ENCODE measurements around the gene ZNF622.

Gene ZNF622

DNA sequence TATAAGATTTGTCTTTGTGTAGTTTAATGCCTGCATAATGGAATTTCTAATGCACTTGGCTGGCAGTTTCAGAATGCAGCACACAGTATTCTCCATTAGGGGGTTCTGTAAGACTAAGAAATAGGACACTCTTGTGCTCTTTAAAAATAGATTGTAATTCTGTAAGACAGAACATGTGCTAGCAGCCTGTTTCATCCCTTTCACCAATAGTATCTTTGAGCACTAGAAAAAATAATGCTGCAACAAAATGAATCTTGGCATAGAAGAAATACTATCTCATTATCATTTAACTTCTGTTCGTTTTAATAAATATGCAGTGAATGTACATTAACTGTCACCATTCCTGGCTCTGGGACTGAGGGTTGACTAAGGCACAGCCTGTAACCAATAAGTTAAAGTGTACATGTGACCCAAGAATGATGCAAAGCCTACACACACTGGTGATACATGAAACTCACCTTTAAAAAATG is 23.8 kb upstream of the ZNF622 start:
- Histone ChIP-seq H3K9me3 (ENCODE audit: insufficient read depth, low read length) (peaks cover 5% of the 10 kb centered on the region; the same call in 1 of the 2 replicates), H3K36me3 (ENCODE audit: insufficient read depth, insufficient read length, low read length) (no peaks in the 10 kb centered on the region), H3K4me3 (ENCODE audit: insufficient read length, low read depth) (no peak overlapping the region), H3K9ac (ENCODE audit: insufficient read length, low read depth) (no peak overlapping the region), H3K4me1 (ENCODE audit: insufficient read depth, insufficient read length) (no peaks in the 10 kb centered on the region), H3K27me3 (ENCODE audit: insufficient read depth, insufficient read length) (no peaks in the 10 kb centered on the region)
- no peak for TF ChIP-seq YY1 (IDR thresholded peaks at IDR 0.05; ENCODE audit: insufficient read depth, insufficient read length)
- TF ChIP-seq SUZ12 (IDR thresholded peaks at IDR 0.05; ENCODE audit: extremely low read depth, insufficient read depth, insufficient read length): no peak
- no peak for TF ChIP-seq ZNF274 (IDR thresholded peaks at IDR 0.05; ENCODE audit: low read depth, low read length)
- DNase-seq (ENCODE audit: low read depth, low spot score): no peak

GRCh38 chr5:16487456-16487855 is 21.9 kb upstream of the ZNF622 start:
- no peak overlapping the region for H3K4me3 ChIP-seq (ENCODE audit: insufficient read length, low read depth)
- no peak for DNase-seq (ENCODE audit: low read depth, low spot score)
- H3K4me1 ChIP-seq (ENCODE audit: insufficient read depth, insufficient read length): no peaks in the 10 kb centered on the region
- TF ChIP-seq SUZ12 (IDR thresholded peaks at IDR 0.05; ENCODE audit: extremely low read depth, insufficient read depth, insufficient read length) (no peak), ZNF274 (IDR thresholded peaks at IDR 0.05; ENCODE audit: low read depth, low read length) (no peak), YY1 (IDR thresholded peaks at IDR 0.05; ENCODE audit: insufficient read depth, insufficient read length) (no peak)
- no peak overlapping the region for H3K9ac ChIP-seq (ENCODE audit: insufficient read length, low read depth)
- no peaks in the 10 kb centered on the region for H3K9me3 ChIP-seq (ENCODE audit: insufficient read depth, low read length)
- no peaks in the 10 kb centered on the region for H3K36me3 ChIP-seq (ENCODE audit: insufficient read depth, insufficient read length, low read length)
- no peaks in the 10 kb centered on the region for H3K27me3 ChIP-seq (ENCODE audit: insufficient read depth, insufficient read length)

- H3K4me3 ChIP-seq (ENCODE audit: insufficient read length, low read depth): no peak overlapping the region
- H3K9ac ChIP-seq (ENCODE audit: insufficient read length, low read depth): no peak overlapping the region
- no peaks in the 10 kb centered on the region for H3K4me1 ChIP-seq (ENCODE audit: insufficient read depth, insufficient read length)
- no peaks in the 10 kb centered on the region for H3K36me3 ChIP-seq (ENCODE audit: insufficient read depth, insufficient read length, low read length)
- DNase-seq (ENCODE audit: low read depth, low spot score): no peak
- TF ChIP-seq ZNF274 (IDR thresholded peaks at IDR 0.05; ENCODE audit: low read depth, low read length) (no peak), YY1 (IDR thresholded peaks at IDR 0.05; ENCODE audit: insufficient read depth, insufficient read length) (no peak), SUZ12 (IDR thresholded peaks at IDR 0.05; ENCODE audit: extremely low read depth, insufficient read depth, insufficient read length) (no peak)
- H3K9me3 ChIP-seq (ENCODE audit: insufficient read depth, low read length): no peaks in the 10 kb centered on the region
- H3K27me3 ChIP-seq (ENCODE audit: insufficient read depth, insufficient read length): no peaks in the 10 kb centered on the region
These were observed 21.1 kb upstream of the ZNF622 start for GRCh38 chr5:16486711-16487111.

DNA sequence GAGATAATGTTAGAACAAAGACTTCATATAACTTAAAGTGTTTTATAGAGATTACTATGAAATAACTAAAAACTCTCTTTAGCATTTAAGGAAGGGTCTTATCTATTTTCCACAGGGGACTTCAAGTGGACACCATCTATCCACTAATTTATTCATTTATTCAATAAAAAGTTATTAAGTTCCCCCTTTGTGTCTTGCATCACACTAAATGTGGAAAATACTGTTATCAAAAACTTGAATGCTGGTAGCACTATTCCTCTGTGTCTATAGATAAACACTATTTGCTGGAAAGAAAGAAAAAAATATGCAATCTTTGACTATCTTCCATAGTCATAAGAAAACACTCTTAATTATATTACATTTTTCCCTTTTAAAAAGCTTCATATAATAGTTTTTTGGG is 20.1 kb upstream of the ZNF622 start:
- Histone ChIP-seq H3K9me3 (ENCODE audit: insufficient read depth, low read length) (no peaks in the 10 kb centered on the region), H3K9ac (ENCODE audit: insufficient read length, low read depth) (no peak overlapping the region), H3K36me3 (ENCODE audit: insufficient read depth, insufficient read length, low read length) (no peaks in the 10 kb centered on the region), H3K27me3 (ENCODE audit: insufficient read depth, insufficient read length) (no peaks in the 10 kb centered on the region), H3K4me3 (ENCODE audit: insufficient read length, low read depth) (no peak overlapping the region), H3K4me1 (ENCODE audit: insufficient read depth, insufficient read length) (no peaks in the 10 kb centered on the region)
- TF ChIP-seq SUZ12 (IDR thresholded peaks at IDR 0.05; ENCODE audit: extremely low read depth, insufficient read depth, insufficient read length) (no peak), ZNF274 (IDR thresholded peaks at IDR 0.05; ENCODE audit: low read depth, low read length) (no peak), YY1 (IDR thresholded peaks at IDR 0.05; ENCODE audit: insufficient read depth, insufficient read length) (no peak)
- DNase-seq (ENCODE audit: low read depth, low spot score): no peak

GRCh38 chr5:16484081-16484480 is 18.5 kb upstream of the ZNF622 start:
- Histone ChIP-seq H3K4me1 (ENCODE audit: insufficient read depth, insufficient read length) (no peaks in the 10 kb centered on the region), H3K36me3 (ENCODE audit: insufficient read depth, insufficient read length, low read length) (no peaks in the 10 kb centered on the region), H3K27me3 (ENCODE audit: insufficient read depth, insufficient read length) (no peaks in the 10 kb centered on the region), H3K9me3 (ENCODE audit: insufficient read depth, low read length) (no peaks in the 10 kb centered on the region), H3K4me3 (ENCODE audit: insufficient read length, low read depth) (no peak overlapping the region), H3K9ac (ENCODE audit: insufficient read length, low read depth) (no peak overlapping the region)
- no peak for TF ChIP-seq ZNF274 (IDR thresholded peaks at IDR 0.05; ENCODE audit: low read depth, low read length)
- TF ChIP-seq YY1 (IDR thresholded peaks at IDR 0.05; ENCODE audit: insufficient read depth, insufficient read length): no peak
- no peak for TF ChIP-seq SUZ12 (IDR thresholded peaks at IDR 0.05; ENCODE audit: extremely low read depth, insufficient read depth, insufficient read length)
- no peak for DNase-seq (ENCODE audit: low read depth, low spot score)

GRCh38 chr5:16483361-16483760 is 17.8 kb upstream of the ZNF622 start:
- Histone ChIP-seq H3K9me3 (ENCODE audit: insufficient read depth, low read length) (no peaks in the 10 kb centered on the region), H3K9ac (ENCODE audit: insufficient read length, low read depth) (no peak overlapping the region), H3K36me3 (ENCODE audit: insufficient read depth, insufficient read length, low read length) (no peaks in the 10 kb centered on the region), H3K4me3 (ENCODE audit: insufficient read length, low read depth) (no peak overlapping the region), H3K27me3 (ENCODE audit: insufficient read depth, insufficient read length) (no peaks in the 10 kb centered on the region), H3K4me1 (ENCODE audit: insufficient read depth, insufficient read length) (no peaks in the 10 kb centered on the region)
- TF ChIP-seq YY1 (IDR thresholded peaks at IDR 0.05; ENCODE audit: insufficient read depth, insufficient read length) (no peak), SUZ12 (IDR thresholded peaks at IDR 0.05; ENCODE audit: extremely low read depth, insufficient read depth, insufficient read length) (no peak), ZNF274 (IDR thresholded peaks at IDR 0.05; ENCODE audit: low read depth, low read length) (no peak)
- DNase-seq (ENCODE audit: low read depth, low spot score): no peak

DNA sequence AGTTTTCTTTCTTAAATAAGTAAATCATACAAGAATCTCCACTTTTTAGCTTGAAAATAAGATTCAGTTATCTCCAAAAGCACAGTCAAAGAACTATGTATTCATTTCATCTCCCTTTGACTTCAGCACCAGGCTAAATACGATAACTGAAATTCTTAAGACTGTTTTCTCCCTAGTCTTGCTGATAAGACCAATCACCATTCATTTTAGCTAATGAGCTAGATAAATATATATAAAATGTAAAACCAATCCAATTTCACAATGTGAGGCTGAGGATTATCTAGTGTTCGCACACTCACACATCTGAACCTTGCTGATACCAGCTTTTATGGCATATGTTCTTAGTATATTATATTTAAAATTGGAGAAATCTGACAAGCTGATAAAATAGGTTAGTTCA is 17.3 kb upstream of the ZNF622 start:
- H3K27me3 ChIP-seq (ENCODE audit: insufficient read depth, insufficient read length): no peaks in the 10 kb centered on the region
- TF ChIP-seq YY1 (IDR thresholded peaks at IDR 0.05; ENCODE audit: insufficient read depth, insufficient read length) (no peak), SUZ12 (IDR thresholded peaks at IDR 0.05; ENCODE audit: extremely low read depth, insufficient read depth, insufficient read length) (no peak), ZNF274 (IDR thresholded peaks at IDR 0.05; ENCODE audit: low read depth, low read length) (no peak)
- no peak for DNase-seq (ENCODE audit: low read depth, low spot score)
- H3K9ac ChIP-seq (ENCODE audit: insufficient read length, low read depth): no peak overlapping the region
- H3K4me1 ChIP-seq (ENCODE audit: insufficient read depth, insufficient read length): no peaks in the 10 kb centered on the region
- H3K36me3 ChIP-seq (ENCODE audit: insufficient read depth, insufficient read length, low read length): no peaks in the 10 kb centered on the region
- H3K4me3 ChIP-seq (ENCODE audit: insufficient read length, low read depth): no peak overlapping the region
- H3K9me3 ChIP-seq (ENCODE audit: insufficient read depth, low read length): no peaks in the 10 kb centered on the region

All from NT2/D1 (cell line).